Measurements from ENCODE around the gene S1PR5.

DNA sequence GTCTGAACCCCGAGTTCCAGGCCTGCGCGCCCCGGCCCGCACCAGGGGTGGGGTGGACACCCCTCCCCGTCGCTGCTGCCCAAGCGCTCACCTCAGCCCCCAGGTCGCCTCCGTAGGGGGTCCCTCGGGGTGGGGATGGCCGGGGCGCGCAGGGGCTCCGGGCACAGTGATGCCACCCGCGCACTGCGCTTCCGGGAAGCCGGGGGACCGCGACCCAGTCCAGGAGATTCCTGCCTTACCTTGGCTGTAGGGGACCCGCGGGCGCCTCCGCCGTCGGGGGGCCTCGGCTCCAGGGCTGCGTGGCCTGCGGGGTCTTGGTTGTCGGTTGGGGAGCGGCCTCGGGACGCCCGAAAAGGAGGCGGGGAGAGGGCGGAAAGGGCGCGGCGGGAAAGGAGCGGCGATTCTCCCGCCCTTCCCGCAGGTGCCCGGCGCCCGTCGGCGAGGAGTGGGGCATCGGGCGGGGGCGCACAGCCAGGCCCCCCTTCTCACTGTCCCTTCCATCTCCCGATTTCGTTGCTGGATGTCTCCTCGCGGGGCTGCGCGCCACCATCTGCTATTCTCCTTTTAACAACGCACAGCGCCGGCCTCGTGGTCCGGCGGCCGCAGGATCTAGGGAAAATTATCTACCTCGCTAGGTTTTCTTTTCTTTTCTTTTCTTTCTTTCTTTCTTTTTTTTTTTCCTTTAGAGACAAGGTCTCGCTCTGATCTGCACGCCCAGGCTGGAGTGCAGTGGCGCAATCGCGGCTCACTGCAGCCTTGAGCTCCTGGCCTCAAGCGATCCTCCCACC is 14.1 kb downstream of the S1PR5 start, which contains the start of gene KEAP1:
- TF ChIP-seq, protein P1, sequence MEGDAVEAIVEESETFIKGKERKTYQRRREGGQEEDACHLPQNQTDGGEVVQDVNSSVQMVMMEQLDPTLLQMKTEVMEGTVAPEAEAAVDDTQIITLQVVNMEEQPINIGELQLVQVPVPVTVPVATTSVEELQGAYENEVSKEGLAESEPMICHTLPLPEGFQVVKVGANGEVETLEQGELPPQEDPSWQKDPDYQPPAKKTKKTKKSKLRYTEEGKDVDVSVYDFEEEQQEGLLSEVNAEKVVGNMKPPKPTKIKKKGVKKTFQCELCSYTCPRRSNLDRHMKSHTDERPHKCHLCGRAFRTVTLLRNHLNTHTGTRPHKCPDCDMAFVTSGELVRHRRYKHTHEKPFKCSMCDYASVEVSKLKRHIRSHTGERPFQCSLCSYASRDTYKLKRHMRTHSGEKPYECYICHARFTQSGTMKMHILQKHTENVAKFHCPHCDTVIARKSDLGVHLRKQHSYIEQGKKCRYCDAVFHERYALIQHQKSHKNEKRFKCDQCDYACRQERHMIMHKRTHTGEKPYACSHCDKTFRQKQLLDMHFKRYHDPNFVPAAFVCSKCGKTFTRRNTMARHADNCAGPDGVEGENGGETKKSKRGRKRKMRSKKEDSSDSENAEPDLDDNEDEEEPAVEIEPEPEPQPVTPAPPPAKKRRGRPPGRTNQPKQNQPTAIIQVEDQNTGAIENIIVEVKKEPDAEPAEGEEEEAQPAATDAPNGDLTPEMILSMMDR (optimal IDR thresholded peaks at IDR 0.05 in 1 of 3, IDR thresholded peaks at IDR 0.05 in 1 of 3, conservative IDR thresholded peaks at IDR 0.05 in 1 of 3; ENCODE audit: extremely low read depth in 1 of 3, insufficient read depth in 2 of 3, low read length in 3 of 3) = no peak
- no peak for TF ChIP-seq EZH2 (IDR thresholded peaks at IDR 0.05; ENCODE audit: low read length)
